HepG2 (cell line): ENCODE data around the gene SUSD4. TPM values are rescaled to one million over a fixed set of nuclear protein-coding genes. Genes with fewer than 3 reads are reported as not detected.

Experiments used
- ATAC-seq: fragments of 200-7000 bp; cut with Tn5 transposase; 3 replicates; pipeline ENCODE4 v1.9.1; 2020; ENCODE audit warnings: mild to moderate bottlenecking, moderate library complexity
- BruUV-seq: library from RNA; stranded (reverse); fragments of 400-500 nt; replicated peaks from 2 replicates; lab custom pipeline; 2021; lab: Mats Ljungman, UMichigan
- CTCF ChIA-PET: fragments of 300-600 bp; formaldehyde crosslinking; extraction: SDS; loops from one replicate; lab custom pipeline; 2021; ENCODE audit warnings: low total read pairs, inconsistent platforms, low intra/inter-chr PET ratio; lab: Yijun Ruan, JAX
- POLR2A ChIA-PET: fragments of 350-600 bp; sonication (Branson Sonifier 250); formaldehyde crosslinking; loops from one replicate; lab custom pipeline; 2020; ENCODE audit warnings: antibody characterized with exemption, inconsistent platforms; lab: Yijun Ruan, JAX
- DNase-seq: peaks from one replicate; pipeline ENCODE4 v3.0.0-alpha.2; 2015; ENCODE audit warnings: low spot score
- FAIRE-seq: peaks from 3 replicates; lab custom pipeline; 2011; peaks lifted over from hg19 to GRCh38; lab: Jason Lieb, UNC
- H2AFZ ChIP-seq: one replicate; pipeline ENCODE4 v1.6.1; 2011; ENCODE audit warnings: low read length, inconsistent platforms
- H3K27ac ChIP-seq: fragments of 300-600 bp; 3 replicates; pipeline ENCODE4 v1.8.0; 2011; ENCODE audit warnings: mixed run types, mild to moderate bottlenecking, mixed read lengths, low read length, inconsistent platforms; ENCODE audit not compliant: insufficient read depth; ENCODE audit errors: extremely low read length
- H3K27me3 ChIP-seq, 2 experiments: fragments of 200-600 bp in 1 of 2; 2 replicates in 1 of 2; 3 replicates in 1 of 2; pipeline versions ENCODE4 v1.6.0 to v1.8.0; 2011; ENCODE audit warnings: low read length in 2 of 2, mild to moderate bottlenecking in 2 of 2, moderate library complexity in 2 of 2, inconsistent platforms in 1 of 2; ENCODE audit not compliant: insufficient read depth in 2 of 2, control insufficient read depth in 1 of 2
- H3K36me3 ChIP-seq, 2 experiments: fragments of 200-600 bp in 1 of 2; replicated peaks in 1 of 2; 2 replicates in 1 of 2; 3 replicates in 1 of 2; pipeline versions ENCODE4 v1.5.1 to v1.8.0; 2011; ENCODE audit warnings: low read length in 2 of 2, inconsistent platforms in 1 of 2; ENCODE audit not compliant: insufficient read depth in 2 of 2, control insufficient read depth in 1 of 2
- H3K4me1 ChIP-seq: 2 replicates; pipeline ENCODE4 v1.5.1; 2012; ENCODE audit warnings: low read length, inconsistent platforms; ENCODE audit not compliant: insufficient read depth
- H3K4me2 ChIP-seq: 2 replicates; pipeline ENCODE4 v1.6.0; 2011; ENCODE audit warnings: low read depth, low read length, inconsistent platforms
- H3K4me3 ChIP-seq, 3 experiments: fragments of 200-600 bp in 1 of 3; sonication (generic), shearing (Covaris generic) in 1 of 3; replicated peaks in 1 of 3; 2 replicates each; pipeline ENCODE4 v1.5.1; 2011 to 2016; ENCODE audit warnings: low read length in 3 of 3, inconsistent platforms in 2 of 3, low read depth in 2 of 3, mild to moderate bottlenecking in 2 of 3, control low read depth in 1 of 3, mixed read lengths in 1 of 3; ENCODE audit not compliant: insufficient read depth in 1 of 3
- H3K79me2 ChIP-seq: one replicate; pipeline ENCODE4 v1.6.1; 2011; ENCODE audit warnings: low read length, inconsistent platforms; ENCODE audit not compliant: insufficient read depth
- H3K9ac ChIP-seq: 2 replicates; pipeline ENCODE4 v1.6.0; 2011; ENCODE audit warnings: mild to moderate bottlenecking, low read depth, low read length, inconsistent platforms; ENCODE audit not compliant: insufficient read depth
- H3K9me3 ChIP-seq: 2 replicates; pipeline ENCODE4 v1.5.1; 2012; ENCODE audit warnings: mild to moderate bottlenecking, low read length
- H4K20me1 ChIP-seq: 2 replicates; pipeline ENCODE4 v1.6.0; 2011; ENCODE audit warnings: inconsistent platforms, mild to moderate bottlenecking, low read length, moderate library complexity; ENCODE audit not compliant: insufficient read depth
- GATAD2A ChIP-seq: IDR thresholded peaks from 2 replicates; pipeline ENCODE4 v1.6.1; 2016
- KLF6 ChIP-seq: IDR thresholded peaks from 2 replicates; pipeline ENCODE4 v1.8.0; 2016; ENCODE audit warnings: missing biosample characterization, missing genetic modification reagents
- MED13 ChIP-seq: sonication (generic); formaldehyde crosslinking; IDR thresholded peaks from 2 replicates; pipeline ENCODE4 v1.5.0; 2020; ENCODE audit warnings: missing genetic modification reagents
- MXI1 ChIP-seq: IDR thresholded peaks from 3 replicates; pipeline ENCODE4 v1.6.1; 2012; ENCODE audit warnings: low read depth, low read length, inconsistent platforms, borderline replicate concordance
- MYC ChIP-seq: sonication (generic); formaldehyde crosslinking; IDR thresholded peaks from 2 replicates; pipeline ENCODE4 v1.9.0; 2021; ENCODE audit warnings: missing genetic modification reagents, borderline replicate concordance
- NCOA2 ChIP-seq: sonication (generic); formaldehyde crosslinking; IDR thresholded peaks from 2 replicates; pipeline ENCODE4 v1.8.0; 2022; ENCODE audit warnings: inconsistent platforms
- POLR2AphosphoS2 ChIP-seq: IDR thresholded peaks from 2 replicates; pipeline ENCODE4 v1.6.1; 2011; ENCODE audit warnings: low read depth, low read length, improper control_type of control experiment
- SNAPC4 ChIP-seq: sonication (generic); formaldehyde crosslinking; IDR thresholded peaks from 2 replicates; pipeline ENCODE4 v1.4.0; 2020; ENCODE audit warnings: mild to moderate bottlenecking, missing genetic modification reagents
- TGIF2 ChIP-seq: IDR thresholded peaks from 2 replicates; pipeline ENCODE4 v1.6.1; 2016; ENCODE audit warnings: control low read depth, missing compliant biosample characterization
- ZFP36 ChIP-seq: fragments of 150-350 bp; IDR thresholded peaks from 2 replicates; pipeline ENCODE4 v1.6.1; 2018; ENCODE audit warnings: borderline replicate concordance, low read length, low read depth; ENCODE audit not compliant: partially characterized antibody
- ZNF788 ChIP-seq: sonication (generic); formaldehyde crosslinking; IDR thresholded peaks from 2 replicates; pipeline ENCODE4 v1.5.0; 2020; ENCODE audit warnings: mild to moderate bottlenecking, missing genetic modification reagents, borderline replicate concordance
- WGBS: methylation state at CpG from one replicate; pipeline ENCODE4 v1.1.6; 2017; ENCODE audit warnings: low lambda C conversion rate; 5-methylcytosine and 5-hydroxymethylcytosine counted together
- in situ Hi-C: cut with HindIII; loops from 2 replicates; pipeline ENCODE4 v1.10.0; 2017; ENCODE audit warnings: low pct_unique_long_range_greater_than_20kb; ENCODE audit not compliant: extremely low pct_ligation_motif_present
- intact Hi-C: fragments of 100-400 bp; cut with micrococcal nuclease; formaldehyde crosslinking; loops from one replicate; pipeline ENCODE4 v1.10.0; 2022; ENCODE audit not compliant: unreplicated experiment
- polyA plus RNA-seq, 8 experiments: library from polyadenylated mRNA; depleted of rRNA in 3 of 8; stranded (reverse) in 7 of 8; unstranded in 1 of 8; fragments of >200 nt; fragmentation: Illumina TruSeq in 4 of 8; extraction: Trizol in 4 of 8; gene quantifications; 2 replicates each; pipeline versions ENCODE4 v1.2.1 to v1.2.3, GENCODE V29; 2011 to 2016; ENCODE audit warnings: low read depth in 4 of 8, missing spikeins in 1 of 8, mixed read lengths in 1 of 8; ENCODE audit not compliant: insufficient read depth in 1 of 8
- total RNA-seq, 5 experiments: library from RNA; depleted of rRNA; stranded (reverse); fragments of >200 nt; fragmentation: Illumina TruSeq; extraction: Trizol; gene quantifications; 2 replicates each; pipeline ENCODE4 v1.2.3, GENCODE V29; 2016; ENCODE audit warnings: low read depth in 1 of 5

Gene SUSD4
- total and polyA plus RNA-seq, 2 of the 13 experiments (the other 11 are each of a cell fraction or from before 2014, with no cell fraction given): not detected

- TF ChIP-seq POLR2AphosphoS2 (no peak), MYC (CRISPR knock-in tag) (no peak), KLF6 (CRISPR knock-in tag) (no peak), ZFP36 (no peak)
- H3K4me3 ChIP-seq: no peak overlapping the region
- H2AFZ ChIP-seq: no peak overlapping the region
- no peaks in the 10 kb centered on the region for H3K4me1 ChIP-seq
- in situ Hi-C loops (no loop called here), intact Hi-C loops (no loop called here)
- ATAC-seq: no peak
- no peak overlapping the region for H3K27ac ChIP-seq
- H3K36me3 ChIP-seq: no peaks in the 10 kb centered on the region
- H3K9ac ChIP-seq: no peak overlapping the region
- no peak overlapping the region for H3K4me2 ChIP-seq
- FAIRE-seq: no peak
- no TSS peak for BruUV-seq
- WGBS: 48% methylated on average over 4 of the region's 4 CpGs
- ChIA-PET POLR2A (no interaction called here), CTCF (no interaction called here)
- no peaks in the 10 kb centered on the region for H4K20me1 ChIP-seq
- no peak for DNase-seq
- H3K27me3 ChIP-seq: peaks cover 0 to 11% of the 10 kb centered on the region in 2 experiments; a peak in 3 of 5 replicates
- H3K79me2 ChIP-seq: no peaks in the 10 kb centered on the region
- H3K9me3 ChIP-seq: no peaks in the 10 kb centered on the region
Observed at GRCh38 chr1:223346311-223346710, 17.7 kb downstream of the SUSD4 start.

GRCh38 chr1:223345720-223346119 lies 18.3 kb downstream of the SUSD4 start:
- H2AFZ ChIP-seq: no peak overlapping the region
- no peaks in the 10 kb centered on the region for H3K36me3 ChIP-seq
- in situ Hi-C loops (no loop called here), intact Hi-C loops (no loop called here)
- POLR2A ChIA-PET: no interaction called here
- 23% methylated on average over 4 of the region's 4 CpGs for WGBS
- no peaks in the 10 kb centered on the region for H4K20me1 ChIP-seq
- FAIRE-seq (no peak), DNase-seq (no peak), ATAC-seq (peak; percentile 51; the same call in 1 of the 3 replicates)
- no peak overlapping the region for H3K27ac ChIP-seq
- no peak overlapping the region for H3K4me3 ChIP-seq
- H3K79me2 ChIP-seq: no peaks in the 10 kb centered on the region
- CTCF ChIA-PET: no interaction called here
- H3K4me1 ChIP-seq: no peaks in the 10 kb centered on the region
- no peak overlapping the region for H3K4me2 ChIP-seq
- H3K27me3 ChIP-seq: peaks cover 0 to 8% of the 10 kb centered on the region in 2 experiments; a peak in 2 of 5 replicates
- no peaks in the 10 kb centered on the region for H3K9me3 ChIP-seq
- no TSS peak for BruUV-seq
- H3K9ac ChIP-seq: no peak overlapping the region
- TF ChIP-seq TGIF2 (no peak), ZNF788 (CRISPR knock-in tag) (no peak), NCOA2 (no peak), SNAPC4 (CRISPR knock-in tag) (no peak), MED13 (no peak), MXI1 (no peak), GATAD2A (CRISPR knock-in tag) (no peak)
